Neural progenitor cell (in vitro differentiated cells): Measurements from ENCODE around the gene OSM. TPM values are rescaled to one million over a fixed set of nuclear protein-coding genes. Genes with fewer than 3 reads are reported as not detected.

Experiments used
- DNase-seq: peaks from one replicate; pipeline ENCODE4 v3.0.0-alpha.2; 2016; ENCODE audit warnings: low spot score
- H2AFZ ChIP-seq: fragments of 200-600 bp; sonication (generic); replicated peaks from 2 replicates; pipeline ENCODE4 v1.6.1; 2016; ENCODE audit warnings: antibody characterized with exemption
- H3F3A ChIP-seq: fragments of 200-600 bp; sonication (generic); 2 replicates; pipeline ENCODE4 v1.6.1; 2016; ENCODE audit warnings: antibody characterized with exemption, low read depth
- H3K27ac ChIP-seq: fragments of 200-600 bp; sonication (generic); 2 replicates; pipeline ENCODE4 v1.5.1; 2016; ENCODE audit warnings: mild to moderate bottlenecking
- H3K27me3 ChIP-seq: fragments of 200-600 bp; sonication (generic); 2 replicates; pipeline ENCODE4 v1.6.1; 2016; ENCODE audit warnings: mild to moderate bottlenecking, moderate library complexity
- H3K36me3 ChIP-seq: fragments of 200-600 bp; sonication (generic); 2 replicates; pipeline ENCODE4 v1.5.1; 2016
- H3K4me1 ChIP-seq: fragments of 200-600 bp; sonication (generic); 2 replicates; pipeline ENCODE4 v1.6.1; 2016; ENCODE audit warnings: mixed run types
- H3K4me2 ChIP-seq: fragments of 200-600 bp; sonication (generic); 2 replicates; pipeline ENCODE4 v1.6.1; 2016
- H3K4me3 ChIP-seq: fragments of 200-600 bp; sonication (generic); 2 replicates; pipeline ENCODE4 v1.5.1; 2016
- H3K79me2 ChIP-seq: fragments of 200-600 bp; sonication (generic); 2 replicates; pipeline ENCODE4 v1.6.1; 2016; ENCODE audit warnings: low read depth
- H3K9ac ChIP-seq: fragments of 200-600 bp; sonication (generic); 2 replicates; pipeline ENCODE4 v1.6.1; 2016
- H3K9me3 ChIP-seq: fragments of 200-600 bp; sonication (generic); 2 replicates; pipeline ENCODE4 v1.5.1; 2016; ENCODE audit warnings: low read depth
- H4K20me1 ChIP-seq: fragments of 200-600 bp; sonication (generic); 2 replicates; pipeline ENCODE4 v1.6.1; 2016; ENCODE audit warnings: low read depth
- H3K27ac Mint-ChIP-seq: 3 replicates; pipeline ENCODE4 v1.8.0; 2021; ENCODE audit warnings: mixed read lengths
- H3K27me3 Mint-ChIP-seq: 2 replicates; pipeline ENCODE4 v1.8.0; 2022; ENCODE audit warnings: low read depth, mild to moderate bottlenecking, inconsistent platforms, moderate library complexity, mixed read lengths; ENCODE audit not compliant: insufficient read depth
- H3K36me3 Mint-ChIP-seq: 3 replicates; pipeline ENCODE4 v1.8.0; 2021; ENCODE audit warnings: mixed read lengths
- H3K4me1 Mint-ChIP-seq: 3 replicates; pipeline ENCODE4 v1.8.0; 2021; ENCODE audit warnings: mixed read lengths
- H3K4me3 Mint-ChIP-seq: 3 replicates; pipeline ENCODE4 v1.8.0; 2021; ENCODE audit warnings: mild to moderate bottlenecking, moderate library complexity, mixed read lengths
- H3K9me3 Mint-ChIP-seq: 3 replicates; pipeline ENCODE4 v1.8.0; 2020; ENCODE audit warnings: mixed read lengths
- CTCF ChIP-seq: fragments of 200-600 bp; sonication (generic); IDR thresholded peaks from 2 replicates; pipeline ENCODE4 v1.5.1; 2017; ENCODE audit warnings: antibody characterized with exemption, mild to moderate bottlenecking
- EZH2 ChIP-seq: fragments of 200-600 bp; sonication (generic); IDR thresholded peaks from 2 replicates; pipeline ENCODE4 v1.6.1; 2017; ENCODE audit warnings: antibody characterized with exemption, mild to moderate bottlenecking, moderate library complexity
- EZH2phosphoT487 ChIP-seq: fragments of 200-600 bp; sonication (generic); IDR thresholded peaks from 2 replicates; pipeline ENCODE4 v1.6.1; 2017; ENCODE audit warnings: antibody characterized with exemption
- total RNA-seq: library from RNA; depleted of rRNA; stranded (reverse); fragments of >200 nt; gene quantifications from 2 replicates; pipeline ENCODE4 v1.2.3, GENCODE V29; 2015; ENCODE audit warnings: low replicate concordance

The OSM gene
- total RNA-seq, 1 donor from 2014 or later: not detected

DNA sequence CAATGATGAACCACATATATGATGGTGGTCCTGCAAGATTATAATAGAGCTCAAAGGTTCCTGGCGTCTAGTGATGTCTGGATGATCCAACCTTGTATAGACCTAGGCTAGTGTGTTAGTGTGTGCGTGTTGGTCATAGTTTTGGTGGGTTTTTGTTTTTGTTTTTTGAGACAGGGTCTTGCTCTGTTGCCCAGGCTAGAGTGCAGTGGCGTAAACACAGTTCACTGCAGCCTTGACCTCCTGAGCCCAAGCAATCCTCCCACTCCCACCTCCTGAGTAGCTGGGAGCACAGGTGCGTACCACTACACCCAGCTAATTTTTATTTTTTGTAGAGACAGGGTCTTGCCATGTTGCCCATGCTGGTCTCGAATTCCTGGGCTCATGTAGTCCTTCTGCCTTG is 13.3 kb upstream of the OSM start:
- Histone ChIP-seq H3K9ac (no peak overlapping the region), H3K27ac (no peak overlapping the region), H3K9me3 (no peaks in the 10 kb centered on the region), H3K79me2 (no peaks in the 10 kb centered on the region), H3K4me3 (no peak overlapping the region), H2AFZ (no peak overlapping the region), H4K20me1 (no peaks in the 10 kb centered on the region), H3K36me3 (no peaks in the 10 kb centered on the region), H3F3A (no peaks in the 10 kb centered on the region), H3K4me1 (peaks cover 7% of the 10 kb centered on the region), H3K27me3 (no peaks in the 10 kb centered on the region), H3K4me2 (no peak overlapping the region)
- no peak overlapping the region for H3K27ac Mint-ChIP-seq
- no peaks in the 10 kb centered on the region for H3K36me3 Mint-ChIP-seq
- TF ChIP-seq EZH2: no peak
- TF ChIP-seq CTCF: no peak
- TF ChIP-seq EZH2phosphoT487: no peak
- no peak overlapping the region for H3K4me3 Mint-ChIP-seq
- H3K27me3 Mint-ChIP-seq: no peaks in the 10 kb centered on the region
- DNase-seq: no peak
- H3K9me3 Mint-ChIP-seq: no peaks in the 10 kb centered on the region
- H3K4me1 Mint-ChIP-seq: peaks cover 17% of the 10 kb centered on the region

DNA sequence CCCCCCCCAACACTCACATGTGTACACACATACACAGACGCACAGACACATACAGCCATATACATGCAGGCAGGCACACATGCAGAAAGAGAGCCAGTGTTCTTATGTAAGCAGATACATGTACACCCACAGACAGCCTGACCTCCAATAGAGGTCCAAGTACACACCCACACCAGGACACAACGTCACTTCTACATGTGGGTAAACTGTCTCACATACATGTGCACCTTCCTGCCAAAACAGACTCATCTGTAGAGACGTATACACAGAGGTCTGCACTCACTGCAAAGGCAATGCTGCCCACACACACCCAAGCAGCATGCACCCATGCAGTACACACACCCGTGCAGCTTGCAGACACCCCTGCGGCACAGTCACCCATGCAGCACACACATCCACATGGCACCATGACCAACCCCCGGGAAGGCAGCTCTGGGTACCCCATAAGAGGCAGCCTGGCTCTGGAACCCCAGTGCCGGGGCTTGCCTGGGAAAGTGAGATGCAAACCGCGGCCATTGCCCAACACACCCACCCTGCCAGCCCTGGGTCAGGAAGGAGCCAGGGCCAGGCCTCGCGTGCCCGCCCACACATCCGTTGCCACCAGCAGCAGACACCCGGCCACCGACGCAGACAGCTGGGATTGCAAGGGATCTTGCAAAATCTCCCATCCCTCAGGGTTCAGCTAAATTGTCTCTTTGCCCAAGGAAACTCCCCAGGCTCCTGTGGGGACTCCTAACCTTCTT is 12.6 kb upstream of the OSM start:
- no peak overlapping the region for H3K4me3 Mint-ChIP-seq
- H3K4me1 Mint-ChIP-seq: peaks cover 17% of the 10 kb centered on the region
- no peak overlapping the region for H3K27ac Mint-ChIP-seq

GRCh38 chr22:30277547-30278344 is 11.1 kb upstream of the OSM start:
- H3K36me3 Mint-ChIP-seq: no peaks in the 10 kb centered on the region
- H3K4me3 Mint-ChIP-seq: no peak overlapping the region
- H3K4me3 ChIP-seq: no peak overlapping the region
- no peaks in the 10 kb centered on the region for H3F3A ChIP-seq
- peak overlapping the region; percentile 70 for H3K27ac Mint-ChIP-seq
- DNase-seq: peak; percentile 48
- H3K79me2 ChIP-seq: no peaks in the 10 kb centered on the region
- peaks cover 2% of the 10 kb centered on the region for H3K27me3 Mint-ChIP-seq
- no peak for TF ChIP-seq EZH2phosphoT487
- TF ChIP-seq EZH2: no peak
- no peak for TF ChIP-seq CTCF
- peak overlapping the region; percentile 71 for H2AFZ ChIP-seq
- no peak overlapping the region for H3K4me2 ChIP-seq
- H3K9ac ChIP-seq: no peak overlapping the region
- H3K4me1 Mint-ChIP-seq: peaks cover 17% of the 10 kb centered on the region
- no peaks in the 10 kb centered on the region for H3K9me3 Mint-ChIP-seq
- H3K9me3 ChIP-seq: no peaks in the 10 kb centered on the region
- no peaks in the 10 kb centered on the region for H3K27me3 ChIP-seq
- H3K36me3 ChIP-seq: no peaks in the 10 kb centered on the region
- no peak overlapping the region for H3K27ac ChIP-seq
- H4K20me1 ChIP-seq: no peaks in the 10 kb centered on the region
- peaks cover 7% of the 10 kb centered on the region for H3K4me1 ChIP-seq

More for the DNA sequence above, 12.6 kb upstream of the OSM start:
- H3K4me1 ChIP-seq: peaks cover 7% of the 10 kb centered on the region
- no peak overlapping the region for H3K4me3 ChIP-seq
- H3F3A ChIP-seq: no peaks in the 10 kb centered on the region
- no peak overlapping the region for H3K27ac ChIP-seq
- Mint-ChIP-seq H3K9me3 (no peaks in the 10 kb centered on the region), H3K36me3 (no peaks in the 10 kb centered on the region), H3K27me3 (peaks cover 2% of the 10 kb centered on the region)
- no peaks in the 10 kb centered on the region for H3K27me3 ChIP-seq
- no peaks in the 10 kb centered on the region for H3K36me3 ChIP-seq
- H3K9ac ChIP-seq: no peak overlapping the region
- DNase-seq: no peak
- H3K79me2 ChIP-seq: no peaks in the 10 kb centered on the region
- no peaks in the 10 kb centered on the region for H3K9me3 ChIP-seq
- no peak overlapping the region for H2AFZ ChIP-seq
- no peak for TF ChIP-seq EZH2phosphoT487
- no peak for TF ChIP-seq EZH2
- no peak for TF ChIP-seq CTCF
- no peak overlapping the region for H3K4me2 ChIP-seq
- H4K20me1 ChIP-seq: no peaks in the 10 kb centered on the region
